Stimulated activated naive B cell treated with anti-CD40 and anti-IgM and Interleukin-4, amounts not matched to agents 10 μg/mL and 1 μg/mL and 100 μg/mL, for 72 hours (primary cell): ENCODE measurements around the gene TENM3.

ENCODE experiments used
- ATAC-seq, 2 donors: fragments of 150-1000 bp; cut with Tn5 transposase; replicated peaks; 2 replicates each; pipeline ENCODE4 v1.10.0; 2021; ENCODE audit warnings: moderate library complexity in 1 of 2
- DNase-seq: peaks from one replicate; pipeline ENCODE4 v3.0.0; 2021
- H3K27ac Mint-ChIP-seq: one replicate; pipeline ENCODE4 v1.8.0; 2022; ENCODE audit warnings: mild to moderate bottlenecking, mixed read lengths
- H3K27me3 Mint-ChIP-seq, 2 donors: one replicate each; pipeline ENCODE4 v1.8.0; 2022; ENCODE audit warnings: mixed read lengths in 2 of 2
- H3K36me3 Mint-ChIP-seq, 2 donors: one replicate each; pipeline ENCODE4 v1.8.0; 2022; ENCODE audit warnings: mixed read lengths in 2 of 2, mild to moderate bottlenecking in 1 of 2
- H3K4me1 Mint-ChIP-seq, 2 donors: one replicate each; pipeline ENCODE4 v1.8.0; 2022; ENCODE audit warnings: mixed read lengths in 2 of 2, mild to moderate bottlenecking in 1 of 2
- H3K4me3 Mint-ChIP-seq, 2 donors: one replicate each; pipeline ENCODE4 v1.8.0; 2022; ENCODE audit warnings: mild to moderate bottlenecking in 2 of 2, mixed read lengths in 2 of 2, moderate library complexity in 1 of 2
- H3K9me3 Mint-ChIP-seq, 2 donors: one replicate each; pipeline ENCODE4 v1.8.0; 2022; ENCODE audit warnings: mixed read lengths in 2 of 2, mild to moderate bottlenecking in 1 of 2

TENM3 gene

DNA sequence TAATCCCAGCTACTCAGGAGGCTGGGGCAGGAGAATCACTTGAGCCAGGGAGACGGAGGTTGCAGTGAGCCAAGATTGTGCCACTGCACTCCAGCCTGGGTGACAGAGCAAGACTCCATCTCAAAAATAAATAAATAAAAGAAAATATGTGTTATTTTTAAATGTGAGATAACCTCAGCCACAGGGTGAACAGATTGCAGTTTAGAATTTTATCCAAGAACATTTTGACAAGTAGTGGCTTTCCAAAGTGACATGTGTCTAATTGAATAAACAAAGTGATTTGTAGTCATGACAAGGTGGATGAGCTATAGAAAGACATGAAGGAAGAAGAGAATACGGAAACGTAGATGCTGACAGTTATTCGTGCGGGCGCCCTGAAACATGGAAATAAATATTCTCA lies 497.9 kb downstream of the TENM3 start:
- ATAC-seq = no peak
- no peak overlapping the region for H3K27ac Mint-ChIP-seq
- no peaks in the 10 kb centered on the region for H3K36me3 Mint-ChIP-seq
- no peak overlapping the region for H3K4me3 Mint-ChIP-seq
- peaks cover 0 to 5% of the 10 kb centered on the region in 2 donors for H3K27me3 Mint-ChIP-seq
- DNase-seq = no peak
- H3K4me1 Mint-ChIP-seq = no peaks in the 10 kb centered on the region
- peaks cover under 1 to 4% of the 10 kb centered on the region in 2 donors for H3K9me3 Mint-ChIP-seq

DNA sequence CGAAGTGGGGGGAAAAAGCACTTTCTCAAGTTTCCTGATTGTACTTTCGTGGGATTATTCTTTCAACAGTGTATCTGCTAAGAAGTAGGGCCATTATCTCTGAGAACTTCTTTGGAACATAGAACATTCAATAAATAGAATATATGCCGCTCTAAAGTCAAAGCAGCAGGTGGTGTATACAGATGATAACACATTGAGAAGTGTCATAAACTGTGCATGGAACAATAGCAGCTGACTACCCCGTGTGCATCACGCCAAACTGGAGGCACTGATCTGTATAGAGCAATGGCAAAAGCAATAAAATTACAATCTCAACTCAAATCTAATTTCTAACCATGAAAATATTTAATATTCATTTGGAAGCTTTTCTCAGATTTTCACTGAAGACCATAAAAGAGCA lies 498.7 kb downstream of the TENM3 start:
- peaks cover 0 to 5% of the 10 kb centered on the region in 2 donors for H3K27me3 Mint-ChIP-seq
- H3K9me3 Mint-ChIP-seq = peaks cover 3 to 8% of the 10 kb centered on the region in 2 donors
- H3K4me1 Mint-ChIP-seq = no peaks in the 10 kb centered on the region
- DNase-seq (no peak), ATAC-seq (no peak)
- no peak overlapping the region for H3K27ac Mint-ChIP-seq
- H3K36me3 Mint-ChIP-seq = no peaks in the 10 kb centered on the region
- H3K4me3 Mint-ChIP-seq = no peak overlapping the region

DNA sequence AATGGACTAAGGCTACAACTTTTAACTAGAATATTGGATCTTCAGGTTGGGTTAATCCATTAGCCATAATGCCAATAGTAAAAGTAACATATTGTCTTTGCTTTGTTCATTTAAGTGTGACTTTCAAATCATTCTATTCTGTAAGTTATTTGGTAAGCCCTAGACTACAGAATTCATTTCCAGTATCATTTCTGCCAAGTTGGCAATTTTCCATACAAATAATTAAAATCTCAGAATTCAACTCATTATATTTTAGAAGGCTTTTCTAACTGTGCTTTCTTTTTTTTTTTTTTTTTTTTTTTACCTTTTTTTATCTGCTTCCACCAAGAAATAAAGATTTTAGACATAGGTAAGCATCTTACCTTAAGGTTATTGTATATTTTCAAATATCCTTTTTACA lies 500.6 kb downstream of the TENM3 start:
- peaks cover 3 to 8% of the 10 kb centered on the region in 2 donors for H3K9me3 Mint-ChIP-seq
- H3K4me3 Mint-ChIP-seq = no peak overlapping the region
- H3K36me3 Mint-ChIP-seq = no peaks in the 10 kb centered on the region
- H3K27me3 Mint-ChIP-seq = no peaks in the 10 kb centered on the region
- no peak overlapping the region for H3K27ac Mint-ChIP-seq
- no peak for DNase-seq
- ATAC-seq = no peak
- H3K4me1 Mint-ChIP-seq = no peaks in the 10 kb centered on the region

DNA sequence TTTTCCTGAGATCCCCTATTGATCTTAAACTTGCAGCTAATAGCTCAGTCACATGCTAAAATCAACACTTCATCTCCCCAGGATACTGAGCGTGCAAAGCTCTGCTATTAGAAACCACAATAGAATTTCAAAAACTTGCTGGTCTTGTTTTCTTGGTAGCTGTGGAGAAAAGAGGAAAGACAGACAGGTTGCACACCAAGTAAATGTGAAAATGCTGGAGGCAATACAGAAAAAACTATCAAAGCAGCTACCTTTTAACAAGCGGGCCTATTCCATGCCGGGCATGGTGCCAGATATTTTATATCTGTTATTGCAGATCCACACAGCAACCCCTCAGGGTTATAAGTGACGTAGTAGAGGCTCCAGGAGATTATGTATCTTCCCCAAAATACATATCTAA lies 502.0 kb downstream of the TENM3 start:
- DNase-seq (no peak), ATAC-seq (no peak)
- no peaks in the 10 kb centered on the region for H3K4me1 Mint-ChIP-seq
- no peaks in the 10 kb centered on the region for H3K36me3 Mint-ChIP-seq
- H3K4me3 Mint-ChIP-seq = no peak overlapping the region
- no peak overlapping the region for H3K27ac Mint-ChIP-seq
- H3K9me3 Mint-ChIP-seq = peaks cover 3 to 8% of the 10 kb centered on the region in 2 donors
- H3K27me3 Mint-ChIP-seq = no peaks in the 10 kb centered on the region

DNA sequence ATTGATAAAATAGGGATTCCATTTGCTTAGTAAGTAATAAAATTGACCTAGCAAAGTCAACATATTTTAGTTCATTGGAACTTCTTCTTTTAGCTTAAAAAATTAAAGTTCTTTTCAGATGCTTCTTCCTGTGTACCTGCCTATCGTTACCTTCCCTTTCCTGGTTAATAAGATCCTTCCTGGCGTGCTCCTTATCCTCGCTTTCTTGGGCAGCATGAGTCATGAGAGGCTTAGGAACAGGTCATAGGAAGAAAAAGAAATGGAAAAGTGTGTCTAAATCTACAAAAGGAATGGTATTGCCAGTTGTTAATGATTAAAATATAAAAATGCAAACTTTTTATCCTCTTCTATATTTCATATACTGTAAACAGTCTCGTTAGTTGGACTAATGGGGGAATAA lies 503.7 kb downstream of the TENM3 start:
- Mint-ChIP-seq H3K27ac (no peak overlapping the region), H3K4me3 (no peak overlapping the region), H3K4me1 (no peaks in the 10 kb centered on the region), H3K9me3 (peaks cover 3 to 8% of the 10 kb centered on the region in 2 donors), H3K36me3 (no peaks in the 10 kb centered on the region), H3K27me3 (no peaks in the 10 kb centered on the region)
- ATAC-seq = no peak
- no peak for DNase-seq

DNA sequence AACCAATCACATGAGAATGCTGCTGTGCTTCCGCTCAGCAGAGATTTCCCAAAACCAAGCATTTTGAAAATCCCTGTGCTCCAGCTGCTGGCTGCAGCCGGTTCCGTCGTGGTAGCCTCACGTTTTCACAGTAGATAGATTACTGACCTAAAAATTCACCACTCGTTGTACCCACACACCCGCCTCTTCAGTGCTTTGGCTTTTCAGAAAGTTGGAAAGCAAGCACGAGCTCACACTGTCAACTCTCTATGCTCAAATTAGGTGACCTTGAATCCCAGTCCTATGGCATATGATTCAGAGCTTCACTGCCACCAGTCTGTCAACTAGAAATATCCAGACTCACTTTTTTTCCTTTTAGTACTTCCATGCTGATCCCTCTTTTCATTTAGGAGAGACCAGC lies 505.1 kb downstream of the TENM3 start:
- ATAC-seq = no peak
- no peak for DNase-seq
- no peak overlapping the region for H3K4me3 Mint-ChIP-seq
- H3K27me3 Mint-ChIP-seq = no peaks in the 10 kb centered on the region
- no peaks in the 10 kb centered on the region for H3K36me3 Mint-ChIP-seq
- H3K4me1 Mint-ChIP-seq = no peaks in the 10 kb centered on the region
- H3K9me3 Mint-ChIP-seq = peaks cover 3 to 8% of the 10 kb centered on the region in 2 donors
- H3K27ac Mint-ChIP-seq = no peak overlapping the region

- no peaks in the 10 kb centered on the region for H3K36me3 Mint-ChIP-seq
- H3K4me1 Mint-ChIP-seq = no peaks in the 10 kb centered on the region
- no peak overlapping the region for H3K4me3 Mint-ChIP-seq
- ATAC-seq = no peak
- no peak for DNase-seq
- no peaks in the 10 kb centered on the region for H3K27me3 Mint-ChIP-seq
- H3K27ac Mint-ChIP-seq = no peak overlapping the region
- H3K9me3 Mint-ChIP-seq = peaks cover 3 to 8% of the 10 kb centered on the region in 2 donors
Measured at GRCh38 chr4:182748949-182749348, 505.7 kb downstream of the TENM3 start.

GRCh38 chr4:182749667-182750167 lies 506.5 kb downstream of the TENM3 start:
- Mint-ChIP-seq H3K4me1 (no peaks in the 10 kb centered on the region), H3K27me3 (no peaks in the 10 kb centered on the region)
- ATAC-seq = no peak

DNA sequence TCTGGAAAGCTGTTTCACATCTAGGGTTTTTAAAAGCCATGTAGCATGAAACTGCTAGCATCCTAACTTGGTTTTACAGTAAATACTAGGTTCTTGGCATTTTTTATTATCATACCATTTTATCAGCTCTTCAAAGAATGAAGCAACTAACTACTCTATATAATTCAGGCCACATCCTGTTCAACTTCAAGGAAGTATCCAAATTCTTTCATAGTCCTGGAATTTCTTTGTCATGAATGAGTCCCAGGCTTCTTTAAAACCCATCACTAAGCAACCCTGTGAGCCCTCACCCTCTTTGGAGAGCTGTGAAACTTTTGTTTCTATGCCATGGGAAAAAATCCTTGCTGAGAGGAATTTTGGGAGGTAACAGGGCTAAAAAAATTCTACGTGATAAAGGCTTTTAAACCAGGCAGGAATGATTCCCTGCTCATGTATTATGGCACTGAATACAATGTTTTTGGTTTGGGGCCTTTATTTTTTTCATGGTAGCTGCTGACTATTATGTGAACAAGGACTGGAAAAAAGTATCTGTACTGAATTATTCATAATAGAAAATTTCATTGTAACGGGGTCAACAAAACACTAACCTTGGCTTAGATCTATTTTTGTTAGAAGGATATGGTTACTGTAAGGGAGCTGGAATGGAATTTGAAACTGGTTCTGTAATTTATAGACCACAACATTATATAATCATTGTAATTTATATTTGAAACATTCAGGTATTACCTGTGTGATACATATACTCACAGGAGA lies 509.1 kb downstream of the TENM3 start:
- DNase-seq (no peak), ATAC-seq (no peak)
- H3K4me3 Mint-ChIP-seq = no peak overlapping the region
- H3K27me3 Mint-ChIP-seq = no peaks in the 10 kb centered on the region
- H3K4me1 Mint-ChIP-seq = no peaks in the 10 kb centered on the region
- H3K36me3 Mint-ChIP-seq = no peaks in the 10 kb centered on the region
- H3K9me3 Mint-ChIP-seq = no peaks in the 10 kb centered on the region
- no peak overlapping the region for H3K27ac Mint-ChIP-seq

More at GRCh38 chr4:182749667-182750167, 506.5 kb downstream of the TENM3 start:
- H3K9me3 Mint-ChIP-seq = peaks cover 3 to 8% of the 10 kb centered on the region in 2 donors
- no peak overlapping the region for H3K4me3 Mint-ChIP-seq
- no peak for DNase-seq
- no peaks in the 10 kb centered on the region for H3K36me3 Mint-ChIP-seq
- H3K27ac Mint-ChIP-seq = no peak overlapping the region

- ATAC-seq (no peak), DNase-seq (no peak)
- Mint-ChIP-seq H3K4me3 (no peak overlapping the region), H3K36me3 (no peaks in the 10 kb centered on the region), H3K27me3 (no peaks in the 10 kb centered on the region), H3K27ac (no peak overlapping the region), H3K4me1 (no peaks in the 10 kb centered on the region), H3K9me3 (no peaks in the 10 kb centered on the region)
Measured at GRCh38 chr4:182754895-182755294, 511.7 kb downstream of the TENM3 start.

GRCh38 chr4:182756161-182756690 lies 513.0 kb downstream of the TENM3 start:
- no peak for ATAC-seq
- Mint-ChIP-seq H3K27ac (no peak overlapping the region), H3K9me3 (no peaks in the 10 kb centered on the region), H3K27me3 (no peaks in the 10 kb centered on the region), H3K36me3 (no peaks in the 10 kb centered on the region), H3K4me3 (no peak overlapping the region), H3K4me1 (no peaks in the 10 kb centered on the region)
- no peak for DNase-seq

DNA sequence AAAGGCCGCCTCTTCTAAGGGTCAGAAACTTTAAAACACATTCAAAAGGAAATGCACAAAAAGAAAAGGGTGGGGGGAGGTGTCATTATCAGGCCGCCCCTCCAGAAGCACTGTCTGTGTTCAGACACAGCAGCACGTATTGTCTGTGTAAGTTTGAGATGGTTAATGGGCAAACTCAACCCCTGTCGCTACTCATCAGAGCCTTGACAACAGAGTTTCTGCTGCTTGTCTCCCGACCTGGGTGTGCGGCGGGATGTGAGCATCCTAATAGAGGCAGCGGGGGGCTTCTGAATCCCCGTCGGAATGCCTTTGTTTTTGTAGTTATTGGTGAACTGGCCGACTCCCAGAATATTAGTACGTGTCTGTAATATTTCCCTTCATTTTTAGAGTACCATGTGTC lies 515.1 kb downstream of the TENM3 start:
- no peak overlapping the region for H3K27ac Mint-ChIP-seq
- H3K36me3 Mint-ChIP-seq = no peaks in the 10 kb centered on the region
- H3K4me1 Mint-ChIP-seq = no peaks in the 10 kb centered on the region
- ATAC-seq (no peak), DNase-seq (no peak)
- H3K27me3 Mint-ChIP-seq = no peaks in the 10 kb centered on the region
- no peaks in the 10 kb centered on the region for H3K9me3 Mint-ChIP-seq
- H3K4me3 Mint-ChIP-seq = no peak overlapping the region

- ATAC-seq (no peak), DNase-seq (no peak)
- H3K9me3 Mint-ChIP-seq = no peaks in the 10 kb centered on the region
- H3K27me3 Mint-ChIP-seq = peaks cover 4 to 7% of the 10 kb centered on the region in 2 donors
- H3K4me1 Mint-ChIP-seq = no peaks in the 10 kb centered on the region
- H3K27ac Mint-ChIP-seq = no peak overlapping the region
- no peak overlapping the region for H3K4me3 Mint-ChIP-seq
- no peaks in the 10 kb centered on the region for H3K36me3 Mint-ChIP-seq
Measured at GRCh38 chr4:182760551-182761043, 517.4 kb downstream of the TENM3 start.

DNA sequence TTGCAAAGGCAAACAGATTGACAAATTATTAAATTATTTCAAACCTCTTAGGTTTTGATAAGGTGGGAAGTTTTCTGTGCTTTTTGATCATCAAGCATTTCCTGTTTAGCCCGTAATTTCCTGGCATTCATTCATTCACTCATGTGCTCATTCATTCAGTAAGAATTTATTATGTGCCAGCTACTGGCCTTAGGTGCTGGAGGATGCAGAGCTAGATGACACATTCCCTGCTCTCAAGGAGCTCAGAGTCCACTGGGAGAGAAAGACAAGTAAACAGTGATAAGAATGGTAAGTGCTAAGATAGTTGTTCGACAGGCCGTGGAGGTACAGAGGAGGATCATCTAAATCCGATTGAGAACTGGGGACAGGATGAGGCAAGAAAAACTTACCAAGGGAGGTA lies 520.9 kb downstream of the TENM3 start:
- H3K27ac Mint-ChIP-seq = no peak overlapping the region
- no peaks in the 10 kb centered on the region for H3K4me1 Mint-ChIP-seq
- H3K36me3 Mint-ChIP-seq = no peaks in the 10 kb centered on the region
- peaks cover 7 to 8% of the 10 kb centered on the region in 2 donors for H3K27me3 Mint-ChIP-seq
- no peak overlapping the region for H3K4me3 Mint-ChIP-seq
- no peak for DNase-seq
- no peaks in the 10 kb centered on the region for H3K9me3 Mint-ChIP-seq
- ATAC-seq = no peak

- no peak for DNase-seq
- Mint-ChIP-seq H3K27me3 (peaks cover 7 to 8% of the 10 kb centered on the region in 2 donors), H3K4me1 (no peaks in the 10 kb centered on the region), H3K36me3 (no peaks in the 10 kb centered on the region), H3K27ac (no peak overlapping the region), H3K4me3 (no peak overlapping the region), H3K9me3 (no peaks in the 10 kb centered on the region)
- no peak for ATAC-seq
Measured at GRCh38 chr4:182764642-182765041, 521.4 kb downstream of the TENM3 start.
